Suppressor macrophage treated with lipopolysaccharide for 1 hour (primary cell): ENCODE measurements around the gene ZNF622.
"Not testable (repeated sequence)": the region's sequence is repeated elsewhere in the genome, so short reads cannot be mapped to it uniquely, and the experiment has no call there.

Experiments
- DNase-seq, 3 donors: peaks; one replicate each; pipeline ENCODE4 v3.0.0-alpha.2; 2020 to 2022

Gene ZNF622

DNA sequence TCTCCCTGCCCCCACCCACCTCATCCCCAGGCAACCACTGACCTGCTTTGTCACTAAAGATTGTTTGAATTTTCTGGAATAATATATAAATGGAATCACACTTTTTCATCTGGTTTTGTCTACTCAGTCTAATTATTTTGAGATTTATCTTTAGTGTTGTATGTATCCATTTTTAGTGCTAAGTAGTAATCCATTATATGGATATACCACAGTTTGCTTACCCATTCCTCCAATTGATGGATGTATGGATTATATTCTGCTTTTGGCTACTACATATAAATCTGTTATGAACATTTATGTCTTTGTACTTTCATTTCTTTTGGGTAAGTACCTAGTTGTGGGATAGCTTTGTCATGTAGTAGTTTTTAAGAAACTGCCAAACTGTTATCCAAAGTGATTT, 14.5 kb upstream of the ZNF622 start:
- DNase-seq = no peak

DNA sequence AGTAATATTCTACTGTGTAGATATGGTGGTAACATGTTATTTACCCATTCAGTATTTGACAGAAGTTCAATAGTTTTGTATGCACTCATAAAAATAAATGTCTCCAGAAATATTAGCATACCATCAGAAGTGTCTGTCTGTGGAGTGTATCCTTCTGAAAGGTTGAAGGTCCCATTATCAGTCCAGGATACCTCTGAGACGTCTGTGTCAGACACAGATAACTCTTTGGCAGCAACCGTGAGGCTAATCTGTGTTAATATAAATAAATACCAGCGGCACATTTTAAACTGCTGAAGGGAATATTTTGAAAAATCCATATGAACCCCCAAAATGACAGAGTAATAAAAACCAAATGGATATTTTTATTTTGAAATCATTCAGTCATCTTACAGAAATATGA, 11.9 kb upstream of the ZNF622 start:
- DNase-seq = no peak

DNA sequence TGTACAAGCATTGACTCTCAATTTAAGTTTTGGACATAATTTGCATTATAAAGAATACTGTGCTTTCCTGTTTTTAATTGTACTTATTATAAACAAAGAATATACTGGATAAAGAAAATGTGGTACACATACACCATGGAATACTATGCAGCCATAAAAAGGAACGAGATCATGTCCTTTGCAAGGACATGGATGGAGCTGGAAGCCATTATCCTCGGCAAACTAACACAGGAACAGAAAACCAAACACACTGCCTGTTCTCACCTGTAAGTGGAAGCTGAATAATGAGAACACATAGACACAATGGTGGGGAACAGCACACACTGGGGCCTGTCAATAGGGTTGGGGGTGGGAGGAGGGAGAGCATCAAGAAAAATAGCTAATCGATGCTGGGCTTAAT, 10.8 kb upstream of the ZNF622 start:
- not testable (repeated sequence) for DNase-seq

DNA sequence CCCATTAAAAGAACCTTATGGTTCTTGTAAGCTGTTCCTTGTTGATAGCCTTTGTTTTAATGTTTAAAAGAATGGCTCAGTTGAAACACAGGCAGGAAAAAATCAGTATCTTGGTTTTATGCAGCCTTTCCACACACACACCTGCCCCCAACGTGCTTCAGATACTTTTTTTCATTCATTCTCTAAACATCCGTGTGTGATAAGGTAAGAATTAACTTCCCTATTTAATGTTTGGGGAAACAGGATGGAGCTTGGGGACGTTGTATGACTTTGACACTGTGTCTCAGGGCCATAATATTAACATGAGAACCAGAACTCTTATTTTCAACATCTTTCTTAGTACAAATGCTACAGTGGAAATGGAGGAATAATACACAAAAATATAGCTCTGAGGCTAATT, 5.8 kb upstream of the ZNF622 start:
- no peak for DNase-seq

DNA sequence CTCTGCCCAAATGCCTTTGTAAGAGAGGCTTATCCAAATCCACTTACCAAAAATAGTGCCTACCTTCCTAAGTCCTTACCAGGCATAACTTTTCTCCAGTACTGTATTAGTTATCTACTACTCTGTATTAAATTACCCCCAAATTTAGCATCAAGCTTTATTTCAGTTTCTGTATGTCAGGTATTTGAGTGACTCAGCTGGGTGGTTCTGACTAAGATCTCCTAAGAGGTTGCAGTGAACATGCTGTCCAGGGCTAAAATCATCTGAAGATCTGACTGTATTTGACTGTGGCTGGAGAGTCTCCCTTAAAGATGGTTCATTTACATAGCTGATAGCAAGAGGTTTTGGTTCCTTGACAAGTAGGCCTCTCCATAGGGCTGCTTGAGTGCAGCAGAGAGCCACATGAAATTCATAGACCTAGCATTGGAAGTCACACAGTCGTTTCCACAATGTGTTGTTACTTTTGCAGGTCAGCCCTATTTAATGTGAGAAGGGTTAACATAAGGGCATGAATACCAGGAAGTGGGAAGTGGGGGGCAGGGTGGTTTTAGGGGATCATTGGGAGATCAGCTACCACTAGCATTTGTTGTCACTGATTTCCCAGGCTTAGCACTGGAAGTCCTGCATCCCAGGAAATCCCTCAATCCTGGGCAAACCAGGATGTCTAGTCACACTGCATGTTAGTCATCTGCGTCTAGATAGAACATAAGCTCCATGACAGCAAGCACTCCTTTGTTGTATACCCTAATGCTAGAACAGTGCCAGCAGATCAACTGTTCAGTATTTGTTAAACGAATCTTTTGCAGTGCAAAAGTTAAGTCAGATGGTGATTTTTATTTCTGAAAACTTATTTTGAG, 2.0 kb upstream of the ZNF622 start:
- DNase-seq = peak; percentile 15 to 46 (median 41)

DNA sequence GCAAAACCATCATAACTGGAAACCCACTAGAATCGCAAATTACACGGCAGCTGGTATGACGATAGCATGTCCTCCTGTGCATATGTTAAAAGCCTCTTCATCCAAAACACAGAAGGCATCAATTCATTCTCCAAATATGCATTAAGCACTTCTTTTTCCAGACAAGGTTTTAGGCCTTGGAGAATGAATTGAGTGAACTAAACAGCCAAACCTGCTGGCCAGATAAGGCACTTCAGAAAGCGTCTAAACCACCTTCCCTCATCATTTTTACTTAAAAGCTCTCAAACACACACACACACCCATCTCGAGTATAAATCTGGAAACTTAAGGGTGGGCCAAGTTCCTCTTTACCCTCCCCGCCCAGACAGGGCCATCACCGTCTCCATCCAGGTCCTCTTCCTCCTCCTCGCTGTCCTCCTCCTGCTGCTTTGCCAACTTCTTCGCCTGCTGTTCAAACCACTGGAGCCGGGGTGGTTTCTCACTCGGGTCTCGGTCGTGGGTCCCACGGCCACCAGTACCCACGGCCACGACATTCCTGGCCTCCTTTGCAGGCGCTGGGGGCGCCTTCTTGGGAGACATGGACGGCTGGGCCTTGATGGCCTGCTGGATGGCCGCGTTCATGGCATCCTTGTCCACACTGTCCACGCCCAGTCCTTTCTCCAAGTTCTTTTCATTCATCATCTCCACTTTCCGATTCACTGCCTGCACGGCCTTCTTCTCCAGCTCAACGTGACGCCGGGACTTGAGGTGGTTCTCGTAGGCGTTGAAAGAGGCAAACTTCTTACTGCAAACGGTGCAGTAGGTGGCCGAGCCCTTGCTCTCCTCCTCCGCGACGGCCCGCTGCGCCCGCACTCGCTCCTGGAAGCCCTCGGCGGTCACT, 696 bp downstream of the ZNF622 start:
- peak in 2 of 3 donors; percentile 37 to 49 for DNase-seq

DNA sequence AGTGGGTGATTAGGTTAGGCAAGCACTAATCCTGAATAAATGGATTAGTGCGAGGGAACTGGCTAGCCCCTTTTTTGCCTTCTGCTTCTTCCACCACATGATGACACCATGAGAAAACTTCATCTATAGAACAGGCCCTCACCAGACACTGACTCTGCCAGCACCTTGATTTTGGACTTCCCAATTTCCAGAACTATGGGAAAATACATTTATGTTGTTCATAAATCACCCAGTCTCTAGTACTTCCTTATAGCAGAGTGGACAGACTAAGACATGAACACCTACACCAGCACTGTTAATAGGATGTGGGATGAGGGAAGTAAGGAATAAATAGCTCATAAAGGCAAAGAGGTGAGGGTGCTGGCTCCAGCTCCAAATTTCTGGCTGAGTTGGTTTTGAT, 1.4 kb downstream of the ZNF622 start:
- DNase-seq = peak; percentile 48 to 62 (median 59)

DNA sequence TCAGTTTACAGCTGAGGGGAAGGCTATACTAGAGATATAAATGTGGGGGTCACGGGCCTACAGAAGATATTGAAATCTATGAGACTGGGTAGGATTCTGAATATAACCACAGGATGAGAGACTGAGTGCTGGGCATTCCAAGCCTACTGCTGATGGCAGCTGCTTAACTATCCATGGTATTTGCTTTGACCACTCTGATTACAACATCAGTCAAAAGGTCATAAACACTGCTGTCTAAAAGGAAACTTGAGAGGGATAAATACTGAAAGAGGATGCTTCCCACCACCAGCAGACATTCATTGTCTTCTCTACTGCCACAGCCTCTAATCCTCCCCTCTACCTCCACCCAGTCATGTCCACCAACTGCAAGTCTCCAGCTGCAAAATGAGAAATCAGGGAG, 3.8 kb downstream of the ZNF622 start:
- peak in 2 of 3 donors; percentile 31 to 44 for DNase-seq

DNA sequence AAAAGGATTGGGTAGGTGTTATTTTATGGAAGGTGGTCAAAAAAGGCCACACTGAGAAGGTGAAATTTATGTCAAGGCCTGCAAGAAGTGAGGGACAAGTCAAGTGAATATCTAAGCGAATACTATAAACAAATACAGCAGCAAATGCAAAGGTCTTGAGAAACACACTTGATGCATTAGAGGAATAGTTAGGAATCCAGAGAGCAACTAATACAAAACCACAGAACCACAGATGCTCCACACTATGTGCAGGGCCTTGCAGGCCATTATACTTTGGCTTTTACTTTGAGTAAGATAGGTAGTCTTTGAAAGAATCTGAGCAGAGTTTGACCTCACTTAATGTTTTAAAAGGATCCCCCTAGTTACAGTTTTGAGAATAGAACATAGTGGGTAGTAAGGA, 4.6 kb downstream of the ZNF622 start:
- no peak for DNase-seq

DNA sequence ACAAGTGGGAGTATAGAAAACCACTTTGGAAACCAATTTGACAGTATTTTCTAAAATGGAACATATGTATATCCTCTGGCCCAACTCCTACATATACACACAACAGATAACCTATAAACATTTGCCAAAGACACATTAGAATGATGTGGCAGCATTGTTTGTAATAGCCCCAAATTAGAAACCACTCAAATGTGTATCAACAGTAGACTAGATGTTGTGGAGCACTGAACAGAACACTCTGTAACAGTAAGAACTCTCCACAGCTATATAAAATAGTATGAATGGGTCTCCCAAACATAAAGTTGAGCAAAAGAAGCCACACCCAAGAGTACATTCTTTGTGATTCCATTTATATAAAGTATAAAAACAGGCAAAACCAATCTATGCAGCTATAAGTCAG, 6.1 kb downstream of the ZNF622 start:
- DNase-seq = peak in 1 of 3 donors; percentile 14

DNA sequence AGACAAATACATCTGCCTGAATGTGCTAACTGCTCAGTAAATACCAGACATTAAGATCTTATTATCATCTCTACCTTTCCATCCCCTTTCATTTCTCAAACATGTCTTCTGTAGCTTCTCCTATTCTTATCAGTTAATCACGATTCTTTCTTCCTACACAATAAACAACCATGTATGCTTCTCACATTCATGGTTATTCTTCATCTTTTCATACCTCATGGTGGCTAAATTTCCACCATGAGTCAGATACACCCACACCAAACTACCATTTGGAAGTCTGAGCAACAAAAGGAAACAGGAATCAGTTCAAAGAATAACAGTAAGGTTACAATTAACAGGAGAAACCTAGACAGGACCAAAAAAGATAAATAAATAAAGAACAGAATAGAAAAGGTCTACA, 7.7 kb downstream of the ZNF622 start:
- DNase-seq = peak; percentile 67 to 87 (median 86)

DNA sequence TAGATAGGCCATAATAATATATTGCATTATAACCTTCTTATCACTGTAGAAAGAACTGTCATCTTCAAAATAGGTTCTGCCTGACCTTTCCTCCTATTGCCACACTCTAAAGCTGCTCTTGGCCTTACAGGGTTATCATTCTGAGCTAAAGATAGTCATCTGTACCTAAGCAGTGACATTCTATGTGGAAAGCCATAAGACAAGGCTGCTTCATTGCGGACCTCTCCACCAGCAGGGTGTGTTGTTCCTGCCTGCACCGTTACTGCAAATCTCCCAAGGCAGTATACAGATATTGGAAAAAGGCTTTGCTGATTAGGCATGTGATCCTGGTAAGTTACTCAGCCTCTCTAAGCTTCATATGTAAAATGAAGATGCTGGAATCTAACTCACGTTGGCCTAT, 8.1 kb downstream of the ZNF622 start:
- no peak for DNase-seq

DNA sequence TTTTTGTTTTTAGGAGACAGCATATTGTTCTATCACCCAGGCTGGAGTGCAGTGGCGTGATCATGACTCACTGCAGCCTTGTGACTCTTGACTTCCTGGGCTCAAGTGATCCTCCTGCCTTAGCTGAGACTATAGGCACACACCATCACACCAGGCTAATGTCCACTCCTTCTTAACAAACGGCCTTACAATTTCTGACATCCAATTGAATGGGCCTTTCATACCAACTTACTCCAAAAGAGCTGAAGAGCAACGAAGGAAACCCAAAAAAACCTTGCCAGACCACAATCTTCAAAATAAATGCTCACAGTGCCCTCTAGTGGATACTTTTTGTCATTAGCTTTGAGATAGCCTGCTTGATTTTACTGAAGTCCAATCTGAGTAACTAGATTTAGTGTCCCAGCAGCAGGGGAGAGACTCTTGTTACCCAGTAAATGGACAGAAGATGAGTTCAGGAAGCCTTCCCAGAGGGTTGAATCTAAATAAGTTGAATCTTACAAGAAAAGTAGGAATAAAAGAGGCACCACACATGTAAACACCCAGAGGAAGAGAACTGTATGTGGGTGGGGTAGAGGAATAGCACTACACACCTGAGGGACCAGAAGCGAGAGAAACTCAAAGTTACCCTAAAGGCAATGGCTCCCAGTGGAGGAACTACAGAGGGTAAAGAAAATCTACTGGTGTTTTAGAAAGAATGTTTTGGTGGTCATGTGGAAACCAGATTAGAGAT, 9.3 kb downstream of the ZNF622 start:
- peak; percentile 78 to 88 (median 86) for DNase-seq

DNA sequence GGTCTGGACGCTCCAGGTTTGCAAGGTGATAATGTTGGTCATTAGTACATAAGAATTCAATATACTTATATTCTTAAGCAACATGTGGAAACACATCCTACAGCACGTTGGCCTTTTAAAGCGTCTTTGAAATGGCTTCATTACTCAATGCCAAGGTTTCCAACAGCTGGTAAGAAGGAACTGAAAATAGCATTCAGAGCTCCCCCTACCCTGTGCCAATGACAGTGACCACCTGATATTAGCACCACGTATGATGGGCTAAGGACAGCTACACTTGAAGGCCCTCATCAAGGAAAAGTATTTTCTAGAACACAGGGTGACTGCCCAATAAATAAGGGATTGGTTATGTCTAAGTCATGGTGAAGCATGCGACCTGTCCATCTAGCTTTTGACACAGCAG, 9.9 kb downstream of the ZNF622 start:
- DNase-seq = peak; percentile 68 to 82 (median 80)

DNA sequence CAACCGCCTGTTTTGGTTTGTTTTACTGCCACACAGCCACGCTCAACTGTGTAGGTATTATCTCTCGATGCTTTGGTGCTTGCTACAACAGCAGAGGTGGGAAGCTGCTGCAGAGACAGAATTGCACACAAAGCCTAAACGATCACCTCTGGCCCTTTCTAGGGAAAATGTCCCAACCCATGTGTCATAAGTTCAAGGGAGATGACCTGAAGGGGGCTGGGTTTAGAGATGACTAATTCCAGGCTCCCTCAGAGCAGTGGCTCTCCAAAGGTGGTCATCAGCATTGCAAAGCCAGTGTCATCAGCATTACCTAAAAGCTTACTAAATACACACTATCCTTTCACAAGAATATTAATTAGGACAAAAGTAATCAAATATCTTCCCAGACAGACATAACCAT, 10.9 kb downstream of the ZNF622 start:
- peak; percentile 62 to 70 (median 70) for DNase-seq

DNA sequence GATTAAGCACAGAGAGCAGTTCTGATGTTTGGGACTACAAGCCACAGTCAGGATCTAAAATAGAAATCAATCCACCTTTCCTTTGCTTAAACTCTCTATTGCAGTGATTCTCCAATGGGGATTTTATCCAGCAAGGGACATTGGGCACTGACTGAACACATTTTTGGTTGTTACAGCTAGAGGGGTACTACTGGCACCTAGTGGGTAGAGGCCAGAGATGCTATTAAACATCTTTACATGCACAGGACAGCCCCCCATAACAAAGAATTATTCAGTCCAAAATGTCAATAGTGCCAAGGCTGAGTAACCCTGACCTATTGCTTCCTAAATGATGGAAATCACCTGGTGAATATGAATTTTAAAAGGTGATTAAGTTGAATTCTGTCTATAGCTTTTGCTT, 12.0 kb downstream of the ZNF622 start:
- DNase-seq = no peak

DNA sequence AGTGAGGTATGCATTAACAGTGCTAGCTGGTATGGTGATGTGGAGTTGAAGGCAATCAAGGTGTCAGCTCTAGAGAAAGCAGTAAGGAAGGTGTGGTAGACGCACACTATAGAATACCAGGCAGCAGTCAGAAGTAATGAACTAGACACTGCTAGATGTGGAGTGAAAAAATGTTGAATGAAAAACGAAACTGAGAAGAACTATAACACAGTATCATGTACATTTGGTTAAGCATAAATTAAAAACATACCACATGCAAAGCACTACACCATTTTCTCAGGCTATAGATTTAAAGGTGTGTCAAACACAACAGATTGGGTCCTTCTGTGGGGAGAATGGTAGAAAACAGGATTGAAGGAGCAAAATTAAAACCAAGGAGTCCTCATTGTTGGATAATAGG, 15.4 kb downstream of the ZNF622 start:
- no peak for DNase-seq

DNA sequence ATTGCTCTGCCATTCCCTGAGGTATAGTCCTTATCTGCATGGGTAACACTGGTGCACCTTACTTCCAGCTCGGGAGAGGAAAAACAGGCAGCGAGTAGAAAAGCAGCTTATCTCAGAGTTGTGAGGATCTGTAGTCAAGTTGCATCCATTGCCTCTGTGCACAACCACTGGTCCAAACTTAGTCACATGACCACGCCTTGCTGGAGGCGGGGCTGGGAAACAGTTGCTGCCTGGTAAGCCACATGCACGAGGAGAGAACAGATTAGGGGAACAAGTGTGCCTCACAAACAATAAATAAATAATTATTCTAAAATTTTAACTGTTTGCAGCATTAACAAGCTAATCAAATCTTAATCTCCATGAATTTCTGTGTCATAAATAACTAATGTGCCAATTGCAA, 18.6 kb downstream of the ZNF622 start:
- DNase-seq = no peak

DNA sequence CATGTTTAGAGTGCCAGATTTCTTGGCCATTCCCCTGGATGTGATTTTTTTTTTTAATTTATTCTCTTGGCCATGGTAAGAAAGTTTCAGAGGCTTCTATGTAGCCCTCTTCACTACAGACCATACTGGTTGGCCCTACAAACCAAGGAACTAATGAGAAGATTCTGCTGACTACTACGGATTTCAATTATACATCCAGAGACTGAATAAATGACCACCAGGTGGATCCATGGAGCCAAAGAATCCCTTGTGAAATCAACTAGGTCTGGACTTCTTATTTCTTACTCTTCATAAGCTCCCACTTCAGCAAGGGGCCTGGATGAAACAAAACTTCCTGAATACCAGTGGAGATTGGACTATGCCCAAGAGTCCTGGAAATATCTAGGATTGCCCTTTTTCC, 27.6 kb downstream of the ZNF622 start:
- DNase-seq = no peak

DNA sequence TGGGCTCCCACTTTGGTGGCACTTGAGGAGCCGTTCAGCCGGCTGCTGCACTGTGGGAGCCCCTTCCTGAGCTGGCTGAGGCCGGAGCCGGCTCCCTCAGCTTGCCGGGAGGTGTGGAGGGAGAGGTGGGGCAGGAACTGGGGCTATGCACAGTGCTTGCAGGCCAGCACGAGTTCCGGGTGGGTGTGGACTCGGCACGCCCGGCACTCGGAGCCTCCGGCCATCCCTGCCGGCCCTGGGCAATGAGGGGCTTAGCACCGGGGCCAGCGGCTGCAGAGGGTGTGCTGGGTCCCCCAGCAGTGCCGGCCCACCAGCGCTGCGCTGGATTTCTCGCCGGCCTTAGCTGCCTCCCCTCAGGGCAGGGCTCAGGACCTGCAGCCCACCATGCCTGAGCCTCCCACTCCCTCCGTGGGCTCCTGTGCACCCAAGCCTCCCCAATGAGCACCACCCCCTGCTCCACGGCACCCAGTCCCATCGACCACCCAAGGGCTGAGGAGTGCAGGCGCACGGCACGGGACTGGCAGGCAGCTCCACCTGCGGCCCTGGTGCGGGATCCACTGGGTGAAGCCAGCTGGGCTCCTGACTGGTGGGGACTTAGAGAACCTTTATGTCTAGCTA, 29.4 kb downstream of the ZNF622 start:
- not testable (repeated sequence) for DNase-seq

DNA sequence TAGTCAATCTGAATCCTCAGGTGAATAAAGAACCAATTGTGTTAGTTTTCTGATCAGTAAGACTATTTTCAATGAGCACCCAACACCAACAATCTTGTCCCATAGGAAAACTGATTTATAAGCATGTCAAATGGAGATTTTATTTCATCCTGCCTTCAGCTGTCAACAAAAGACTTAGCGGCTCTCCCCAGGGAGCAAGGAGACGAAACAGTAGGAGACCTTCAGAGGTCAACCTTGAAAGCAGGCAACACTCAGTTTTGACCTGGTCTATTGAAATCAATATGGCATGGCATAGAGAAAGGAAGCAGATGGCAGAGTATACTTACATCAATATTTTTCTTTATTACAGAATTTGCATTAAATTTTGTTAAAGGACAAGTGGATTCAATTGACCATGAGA, 34.1 kb downstream of the ZNF622 start:
- DNase-seq = no peak

DNA sequence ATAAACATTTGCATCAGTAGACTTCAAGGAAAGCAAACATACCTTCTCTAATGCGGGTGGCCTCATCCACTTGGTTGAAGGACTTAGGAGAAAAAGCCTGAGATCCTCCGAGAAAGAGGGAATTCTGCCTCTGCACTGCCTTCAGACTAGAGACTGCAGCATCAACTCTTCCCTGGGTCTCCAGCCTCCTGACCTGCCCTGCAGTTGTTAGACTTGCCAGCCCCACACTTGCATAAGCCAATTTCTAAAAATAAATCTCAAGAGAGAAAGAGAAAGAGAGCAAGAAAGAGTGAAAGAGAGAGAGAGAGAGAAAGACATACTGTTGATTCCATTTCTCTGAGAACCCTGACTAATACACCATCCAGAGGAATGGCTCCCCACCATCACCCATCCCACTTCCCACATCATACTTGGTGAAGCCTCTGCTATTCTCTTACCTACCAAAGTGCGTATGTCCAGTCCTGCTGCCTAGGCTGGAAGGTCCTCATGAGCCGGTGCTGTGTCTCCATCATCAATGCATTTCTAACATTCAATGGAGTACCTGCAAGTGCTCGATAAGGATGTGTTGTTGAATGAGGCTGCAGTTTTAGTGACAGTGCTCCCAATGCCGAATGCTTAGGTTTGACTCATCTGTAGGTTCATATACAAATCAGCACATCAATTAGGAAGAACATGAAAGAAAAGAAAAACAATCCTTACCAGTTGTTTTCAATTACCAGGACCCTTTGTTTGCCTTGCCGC, 35.1 kb downstream of the ZNF622 start:
- no peak for DNase-seq
